Activated effector memory CD4-positive, alpha-beta T cell treated with anti-CD3 and anti-CD28 coated beads, Interleukin-2, amount 50 U/mL, for 16 hours (primary cell): ENCODE data around the gene FNDC7.
"Not testable (repeated sequence)": the region's sequence is repeated elsewhere in the genome, so short reads cannot be mapped to it uniquely, and the experiment has no call there.

Experiments used
- DNase-seq: peaks from one replicate; pipeline ENCODE4 v3.0.0-alpha.2; 2020

FNDC7 gene

GRCh38 chr1:108745980-108746381 is 33.3 kb downstream of the FNDC7 start:
- DNase-seq: no peak

- DNase-seq: peak; percentile 100
Observed at GRCh38 chr1:108746382-108747170, 33.9 kb downstream of the FNDC7 start, which contains the start of gene STXBP3. Gene STXBP3, plus strand, starts transcription at chr1:108746674. Its CDS starts 64 bp downstream, at chr1:108746738.

DNA sequence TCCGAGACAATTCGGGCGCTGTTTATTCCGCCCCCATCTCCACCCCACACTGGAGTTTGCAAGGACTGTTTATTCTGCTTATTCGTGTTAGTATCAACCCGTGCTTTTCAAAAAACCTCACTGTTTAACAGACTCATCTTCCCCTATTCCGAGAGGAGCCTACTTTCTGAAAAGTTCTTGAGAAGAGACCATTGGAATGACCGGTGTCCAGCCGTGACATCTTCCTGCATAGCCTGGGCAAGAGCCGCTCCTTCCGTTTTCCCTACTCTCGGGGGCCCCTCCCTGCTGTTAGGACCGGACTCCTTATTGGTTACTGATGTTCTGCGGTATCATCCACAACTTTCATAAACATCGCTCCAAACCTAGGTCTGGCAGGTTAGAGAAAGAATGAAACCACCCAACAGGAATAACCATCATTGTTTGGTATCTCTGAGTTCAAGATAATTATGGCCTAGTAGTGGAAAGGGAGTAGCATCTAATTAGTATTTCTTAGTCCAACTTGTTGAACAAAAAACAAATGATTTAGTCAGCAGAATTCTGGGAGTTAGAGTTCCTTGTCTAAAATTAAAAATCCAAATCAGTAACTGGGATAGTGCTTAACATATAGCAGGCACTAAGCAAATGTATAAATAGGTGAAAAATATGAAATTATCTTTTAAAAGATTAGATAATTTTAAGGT is 34.6 kb downstream of the FNDC7 start:
- DNase-seq: peak; percentile 75

DNA sequence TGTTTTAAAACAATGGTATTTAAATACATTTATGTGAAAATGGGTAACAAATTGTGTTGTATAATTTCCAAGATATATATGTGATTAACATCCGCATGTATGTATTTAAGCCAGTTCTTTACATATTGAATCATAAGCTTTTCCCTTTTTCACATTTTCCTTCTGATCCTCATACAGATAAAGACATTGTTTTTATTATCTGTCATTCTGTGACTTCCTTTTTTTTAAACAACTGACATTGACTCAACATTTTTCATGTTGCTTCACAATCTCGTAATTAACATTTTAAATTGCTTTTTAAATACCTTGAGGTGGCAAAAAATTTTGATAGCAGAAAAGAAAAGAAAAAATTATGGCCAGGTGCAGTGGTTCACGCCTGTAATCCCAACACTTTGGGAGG is 35.2 kb downstream of the FNDC7 start:
- DNase-seq: no peak

DNA sequence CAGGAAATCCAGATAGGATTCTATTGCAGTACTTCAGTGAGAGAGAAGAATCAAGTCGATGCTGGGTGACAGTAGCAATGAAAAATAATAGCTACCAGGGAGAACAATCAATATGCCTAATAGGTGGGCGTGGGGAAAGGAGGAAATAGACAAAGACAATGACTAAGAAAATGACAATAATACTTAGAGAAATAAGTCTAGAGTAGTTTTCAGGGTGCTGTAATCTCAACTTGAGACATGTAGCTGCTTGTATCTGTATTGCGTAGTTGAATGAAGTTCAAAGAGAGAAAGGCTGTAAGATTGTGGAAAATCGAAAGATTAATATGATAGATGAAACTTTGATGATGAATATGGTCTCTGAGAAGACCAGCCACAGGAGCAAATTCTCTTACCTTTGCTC is 36.4 kb downstream of the FNDC7 start:
- no peak for DNase-seq

DNA sequence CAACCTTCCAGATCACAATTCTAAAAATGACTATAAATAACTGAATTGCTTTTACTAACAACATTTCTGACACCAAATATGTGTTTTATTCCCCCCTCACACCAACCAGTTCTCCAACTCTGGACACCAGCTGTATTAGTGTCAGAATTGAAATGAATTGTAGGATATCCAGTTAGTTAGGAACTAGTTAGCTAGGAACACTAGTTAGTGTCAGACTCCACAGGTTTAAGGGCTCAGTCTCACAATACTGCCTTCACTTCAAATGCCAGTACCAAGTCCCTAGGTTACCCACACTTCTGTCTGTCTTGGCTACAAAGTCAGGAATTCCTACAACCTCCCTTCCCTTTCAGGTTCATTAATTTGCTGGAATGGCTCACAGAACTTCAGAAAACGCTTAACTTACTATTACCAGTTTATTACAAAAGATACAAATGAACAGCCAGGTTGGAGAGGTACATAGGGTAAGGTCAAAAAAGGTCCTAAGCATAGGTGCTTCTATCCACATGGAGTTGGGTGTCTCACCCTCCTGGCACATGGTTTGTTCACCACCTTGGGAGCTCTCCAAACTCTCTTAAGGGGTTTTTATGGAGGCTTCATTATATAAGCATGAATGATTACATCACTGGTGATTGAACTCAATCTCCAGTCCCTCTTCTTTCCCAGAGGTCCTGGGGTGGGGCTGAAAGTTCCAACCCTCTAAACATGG is 37.9 kb downstream of the FNDC7 start:
- DNase-seq: no peak

GRCh38 chr1:108753363-108753762 is 40.7 kb downstream of the FNDC7 start:
- no peak for DNase-seq

DNA sequence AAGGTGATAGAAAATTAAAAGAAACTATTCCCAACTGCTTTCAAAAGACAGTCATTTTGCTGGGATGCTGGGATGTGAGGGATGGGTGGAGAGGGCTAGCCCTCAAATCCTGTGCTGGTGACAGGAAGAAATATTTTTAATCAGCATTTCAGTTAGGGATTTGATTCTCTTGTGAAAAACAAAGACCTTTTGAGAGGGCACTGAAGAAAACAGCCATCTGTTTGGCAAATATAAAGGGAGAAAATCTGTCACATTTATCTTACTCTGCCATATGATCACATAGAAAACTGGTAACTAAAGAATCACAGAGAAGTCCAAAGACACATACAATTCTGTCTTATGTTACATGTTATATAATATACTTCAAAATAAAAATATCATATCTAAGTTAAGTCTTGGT is 46.1 kb downstream of the FNDC7 start:
- DNase-seq: no peak

GRCh38 chr1:108767115-108767514 is 54.4 kb downstream of the FNDC7 start:
- no peak for DNase-seq

GRCh38 chr1:108767708-108768107 is 55.0 kb downstream of the FNDC7 start:
- no peak for DNase-seq

DNA sequence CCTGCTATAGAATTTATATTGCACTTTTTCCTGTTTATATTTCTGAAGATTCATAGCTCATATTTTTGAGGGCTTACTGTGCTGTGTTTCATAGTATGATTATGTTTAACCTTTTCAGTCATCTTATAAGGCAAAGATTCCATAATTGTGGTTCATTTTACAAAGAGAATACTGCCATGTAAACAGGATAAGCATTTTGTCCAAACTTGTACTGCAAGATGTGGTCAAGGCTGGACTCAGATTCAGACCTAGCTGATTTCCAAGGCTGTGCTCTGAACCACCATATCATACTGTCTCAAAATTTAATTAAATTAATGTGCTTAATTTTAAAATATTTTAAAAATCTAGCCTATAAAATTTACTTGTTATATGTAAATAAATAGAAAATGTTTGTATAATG is 65.1 kb downstream of the FNDC7 start:
- DNase-seq: no peak

GRCh38 chr1:108779455-108779854 is 66.7 kb downstream of the FNDC7 start:
- no peak for DNase-seq

GRCh38 chr1:108780937-108781574 is 68.3 kb downstream of the FNDC7 start:
- no peak for DNase-seq

DNA sequence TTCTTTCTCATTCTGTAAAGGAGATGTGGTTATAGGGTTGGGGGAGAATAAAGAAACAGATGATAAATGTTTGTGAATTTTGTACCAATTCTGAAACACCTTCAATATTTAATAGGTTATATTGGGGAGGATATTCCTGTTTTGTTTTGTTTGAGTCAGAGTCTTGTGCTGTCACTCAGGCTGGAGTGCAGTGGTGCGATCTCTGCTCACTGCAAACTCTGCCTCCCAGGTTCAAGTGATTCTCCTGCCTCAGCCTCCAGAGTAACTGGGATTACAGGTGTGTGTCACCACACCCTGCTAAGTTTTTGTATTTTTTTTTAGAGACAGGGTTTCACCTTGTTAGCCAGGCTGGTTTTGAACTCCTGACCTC is 68.9 kb downstream of the FNDC7 start:
- not testable (repeated sequence) for DNase-seq

DNA sequence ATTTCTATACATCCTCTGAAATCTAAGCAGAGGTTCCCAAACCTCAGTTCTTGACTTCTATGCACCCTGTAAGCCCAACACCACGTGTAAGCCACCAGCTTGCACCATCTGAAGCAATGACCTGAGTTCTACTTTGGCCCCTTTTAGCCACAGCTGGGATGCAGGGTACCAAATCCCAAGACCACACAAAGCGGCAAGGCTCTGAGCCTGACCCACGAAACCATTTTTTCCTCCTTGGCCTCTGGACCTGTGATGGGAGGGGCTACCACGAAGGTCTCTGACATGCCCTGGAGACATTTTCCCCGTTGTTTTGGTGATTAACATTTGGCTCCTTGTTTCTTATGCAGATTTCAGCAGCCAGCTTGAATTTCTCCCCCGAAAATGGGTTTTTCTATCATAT is 72.6 kb downstream of the FNDC7 start:
- DNase-seq: no peak

DNA sequence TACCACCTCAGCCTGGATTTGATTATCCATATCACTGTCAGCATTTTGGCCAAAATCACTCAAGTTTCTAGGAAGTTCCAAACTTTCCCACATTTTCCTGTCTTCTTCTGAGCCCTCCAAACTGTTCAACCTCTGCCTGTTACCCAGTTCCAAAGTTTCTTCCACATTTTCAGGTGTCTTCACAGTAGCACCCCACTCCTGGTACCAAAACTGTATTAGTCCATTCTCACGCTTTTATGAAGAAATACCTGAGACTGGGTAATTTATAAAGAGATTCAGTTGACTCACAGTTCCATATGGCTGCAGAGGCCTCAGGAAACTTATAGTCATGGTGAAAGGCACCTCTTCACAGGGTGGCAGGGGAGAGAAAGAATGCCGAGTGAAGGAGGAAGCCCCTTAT is 73.2 kb downstream of the FNDC7 start:
- DNase-seq: no peak

DNA sequence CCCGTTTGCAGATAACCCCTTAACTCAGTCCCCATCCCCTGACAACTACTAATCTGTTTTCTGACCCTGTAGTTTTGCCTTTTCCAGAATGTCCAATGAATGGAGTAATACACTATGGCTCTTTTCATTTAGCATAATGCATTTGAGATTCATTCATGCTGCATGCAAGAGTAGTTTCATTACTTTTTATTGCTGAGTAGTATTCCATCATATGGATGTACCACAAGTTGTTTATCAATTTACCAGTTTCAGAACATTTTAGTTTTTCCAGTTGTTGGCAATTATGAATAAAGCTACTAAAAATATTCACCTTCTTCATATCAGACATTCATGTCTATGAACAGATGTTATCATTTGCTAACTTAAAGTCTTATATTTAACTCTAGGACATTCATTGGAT is 79.1 kb downstream of the FNDC7 start:
- no peak for DNase-seq
